ENCODE results near the gene CAB39L.

CAB39L gene

DNA sequence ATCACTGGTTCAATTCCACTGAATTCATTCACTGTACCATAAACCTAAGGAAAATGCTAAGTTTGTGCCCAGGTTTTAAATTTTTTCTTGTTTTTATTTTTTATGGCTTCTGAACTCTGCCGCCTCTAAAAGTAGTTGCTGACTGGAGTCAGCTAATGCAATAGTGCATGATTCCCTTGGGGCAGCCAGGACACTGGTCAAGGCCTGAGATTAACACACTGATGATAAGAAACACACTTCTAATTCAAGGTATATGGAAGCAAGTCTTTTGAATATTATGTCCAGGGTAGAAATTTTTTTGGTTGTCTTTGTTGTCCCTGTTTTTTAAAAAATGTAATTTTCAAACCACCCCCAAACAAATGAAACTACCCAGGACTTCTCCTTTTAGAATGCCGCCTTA is 123.9 kb downstream of the CAB39L start:
- H3K27ac ChIP-seq (ENCODE audit: insufficient read depth, low read length, poor library complexity, severe bottlenecking) = no peak overlapping the region

DNA sequence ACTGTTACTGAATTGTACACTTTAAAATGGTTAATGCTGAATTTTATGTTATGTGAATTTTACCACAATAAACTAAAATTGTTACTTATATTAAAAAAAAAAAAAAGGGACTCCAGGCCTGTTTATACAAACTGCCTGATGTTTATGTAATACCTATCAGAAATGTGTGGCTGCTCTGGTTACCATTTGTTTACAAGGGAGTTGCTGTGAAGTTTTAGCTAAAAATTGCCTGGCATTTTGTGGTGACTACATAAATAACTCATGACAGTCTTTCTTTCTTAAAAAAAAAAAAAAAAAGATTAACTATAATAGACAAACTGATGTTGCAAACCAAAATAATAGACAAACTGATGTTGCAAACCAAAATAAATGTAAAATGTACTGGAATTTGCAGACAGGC is 124.3 kb downstream of the CAB39L start:
- Histone ChIP-seq H3K36me3 (ENCODE audit: control insufficient read depth, insufficient read depth, low read length) (no peaks in the 10 kb centered on the region), H3K4me3 (ENCODE audit: insufficient read depth, low read depth, low read length, poor library complexity, severe bottlenecking) (no peak overlapping the region), H3K27ac (ENCODE audit: insufficient read depth, low read length, poor library complexity, severe bottlenecking) (no peak overlapping the region), H3K4me1 (ENCODE audit: control insufficient read depth, insufficient read depth, low read length, poor library complexity, severe bottlenecking) (no peaks in the 10 kb centered on the region), H3K27me3 (replicated peaks; ENCODE audit: control insufficient read depth, insufficient read depth, low read length, poor library complexity, severe bottlenecking) (no peaks in the 10 kb centered on the region), H3K9me3 (ENCODE audit: control insufficient read depth, low read length) (no peaks in the 10 kb centered on the region)
- DNase-seq = no peak

More for the DNA sequence above, 123.9 kb downstream of the CAB39L start:
- no peaks in the 10 kb centered on the region for H3K27me3 ChIP-seq (replicated peaks; ENCODE audit: control insufficient read depth, insufficient read depth, low read length, poor library complexity, severe bottlenecking)
- DNase-seq = no peak
- H3K4me1 ChIP-seq (ENCODE audit: control insufficient read depth, insufficient read depth, low read length, poor library complexity, severe bottlenecking) = no peaks in the 10 kb centered on the region
- H3K36me3 ChIP-seq (ENCODE audit: control insufficient read depth, insufficient read depth, low read length) = no peaks in the 10 kb centered on the region
- H3K9me3 ChIP-seq (ENCODE audit: control insufficient read depth, low read length) = no peaks in the 10 kb centered on the region
- no peak overlapping the region for H3K4me3 ChIP-seq (ENCODE audit: insufficient read depth, low read depth, low read length, poor library complexity, severe bottlenecking)

DNA sequence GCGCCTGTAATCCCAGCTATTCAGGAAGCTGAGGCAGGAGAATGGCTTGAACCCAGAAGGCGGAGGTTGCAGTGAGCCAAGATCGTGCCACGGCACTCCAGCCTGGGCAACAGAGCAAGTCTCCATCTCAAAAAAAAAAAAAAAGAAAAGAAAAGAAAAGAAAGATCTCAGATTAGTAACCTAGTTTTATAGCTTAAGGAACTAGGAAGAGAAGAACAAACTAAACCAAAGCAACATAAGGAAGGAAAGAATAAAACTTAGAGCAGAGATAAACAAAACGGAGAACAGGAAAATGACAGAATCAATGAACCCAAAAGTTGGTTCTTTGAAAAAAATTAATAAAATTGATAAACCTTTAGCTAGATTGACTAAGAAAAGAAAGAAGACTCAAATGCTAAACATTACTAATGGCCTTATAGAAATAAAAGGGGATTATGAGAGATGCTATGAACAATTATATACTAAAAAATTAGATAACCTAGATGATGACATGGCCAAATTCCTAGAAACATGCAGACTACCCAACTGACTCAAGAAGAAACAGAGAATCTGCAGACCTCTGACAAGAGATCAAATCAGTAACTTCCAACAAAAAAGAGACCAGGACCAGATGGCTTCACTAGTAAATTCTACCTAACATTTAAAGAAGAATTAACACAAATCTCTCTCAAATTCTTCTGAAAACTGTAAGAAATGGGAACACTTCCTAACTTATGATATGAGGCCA is 127.9 kb downstream of the CAB39L start:
- Histone ChIP-seq H3K36me3 (ENCODE audit: control insufficient read depth, insufficient read depth, low read length) (no peaks in the 10 kb centered on the region), H3K27me3 (replicated peaks; ENCODE audit: control insufficient read depth, insufficient read depth, low read length, poor library complexity, severe bottlenecking) (no peaks in the 10 kb centered on the region), H3K4me1 (ENCODE audit: control insufficient read depth, insufficient read depth, low read length, poor library complexity, severe bottlenecking) (no peaks in the 10 kb centered on the region), H3K4me3 (ENCODE audit: insufficient read depth, low read depth, low read length, poor library complexity, severe bottlenecking) (no peak overlapping the region), H3K27ac (ENCODE audit: insufficient read depth, low read length, poor library complexity, severe bottlenecking) (no peak overlapping the region), H3K9me3 (ENCODE audit: control insufficient read depth, low read length) (no peaks in the 10 kb centered on the region)
- no peak for DNase-seq

DNA sequence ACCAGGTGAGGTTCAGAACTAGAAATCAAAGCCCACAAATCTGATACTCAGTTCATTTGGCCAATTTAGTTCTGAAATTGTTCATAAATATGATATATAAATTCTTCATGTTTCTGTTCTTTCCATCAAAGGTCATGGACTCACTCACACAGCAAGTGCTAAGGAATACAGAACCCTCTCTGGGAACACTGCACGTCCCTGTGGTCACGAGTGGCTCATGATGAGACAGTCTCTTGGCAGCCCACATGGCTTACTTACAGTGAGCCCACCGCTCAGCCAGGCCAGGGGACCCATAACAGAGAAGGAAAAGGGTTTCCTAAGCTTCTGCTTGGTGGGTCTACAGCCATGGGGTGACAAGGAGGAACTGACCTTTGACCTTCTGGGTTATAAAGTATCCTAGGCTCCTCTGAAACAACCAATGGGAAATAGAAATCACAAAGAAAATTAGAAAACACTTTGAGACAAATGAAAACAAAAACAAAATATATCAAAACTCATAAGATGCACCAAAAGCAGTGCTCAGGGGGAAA is 128.8 kb downstream of the CAB39L start:
- DNase-seq = no peak
- no peak overlapping the region for H3K27ac ChIP-seq (ENCODE audit: insufficient read depth, low read length, poor library complexity, severe bottlenecking)
- H3K4me3 ChIP-seq (ENCODE audit: insufficient read depth, low read depth, low read length, poor library complexity, severe bottlenecking) = no peak overlapping the region
- no peaks in the 10 kb centered on the region for H3K4me1 ChIP-seq (ENCODE audit: control insufficient read depth, insufficient read depth, low read length, poor library complexity, severe bottlenecking)
- H3K36me3 ChIP-seq (ENCODE audit: control insufficient read depth, insufficient read depth, low read length) = no peaks in the 10 kb centered on the region
- H3K27me3 ChIP-seq (replicated peaks; ENCODE audit: control insufficient read depth, insufficient read depth, low read length, poor library complexity, severe bottlenecking) = no peaks in the 10 kb centered on the region
- H3K9me3 ChIP-seq (ENCODE audit: control insufficient read depth, low read length) = no peaks in the 10 kb centered on the region

DNA sequence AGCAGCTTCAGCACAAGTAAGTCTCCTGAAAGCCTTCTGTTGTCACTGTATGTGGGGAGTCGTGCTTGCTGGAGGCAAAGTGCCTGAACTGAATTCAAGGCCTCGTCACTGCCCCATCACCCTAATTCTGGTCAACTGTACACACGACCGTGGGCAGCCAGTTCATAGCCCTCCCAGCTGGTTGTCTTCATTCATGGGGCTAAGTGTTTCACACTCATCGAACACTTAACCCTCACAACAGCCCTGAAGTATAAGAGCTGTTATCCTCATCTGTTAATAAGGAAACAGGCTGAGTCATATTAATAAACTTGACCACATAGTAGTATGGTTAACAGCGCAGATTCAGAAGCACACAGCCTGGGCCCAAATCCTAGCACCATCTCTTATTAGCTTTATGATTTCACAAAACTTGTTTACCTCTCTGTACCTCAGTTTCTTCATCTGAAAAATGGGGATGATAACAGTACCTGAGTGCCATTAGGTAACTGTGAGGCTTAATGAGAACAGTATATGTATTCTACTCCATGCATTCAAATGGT is 129.5 kb downstream of the CAB39L start:
- Histone ChIP-seq H3K36me3 (ENCODE audit: control insufficient read depth, insufficient read depth, low read length) (no peaks in the 10 kb centered on the region), H3K27me3 (replicated peaks; ENCODE audit: control insufficient read depth, insufficient read depth, low read length, poor library complexity, severe bottlenecking) (no peaks in the 10 kb centered on the region), H3K9me3 (ENCODE audit: control insufficient read depth, low read length) (no peaks in the 10 kb centered on the region), H3K4me1 (ENCODE audit: control insufficient read depth, insufficient read depth, low read length, poor library complexity, severe bottlenecking) (no peaks in the 10 kb centered on the region), H3K4me3 (ENCODE audit: insufficient read depth, low read depth, low read length, poor library complexity, severe bottlenecking) (no peak overlapping the region), H3K27ac (ENCODE audit: insufficient read depth, low read length, poor library complexity, severe bottlenecking) (no peak overlapping the region)
- DNase-seq = no peak

DNA sequence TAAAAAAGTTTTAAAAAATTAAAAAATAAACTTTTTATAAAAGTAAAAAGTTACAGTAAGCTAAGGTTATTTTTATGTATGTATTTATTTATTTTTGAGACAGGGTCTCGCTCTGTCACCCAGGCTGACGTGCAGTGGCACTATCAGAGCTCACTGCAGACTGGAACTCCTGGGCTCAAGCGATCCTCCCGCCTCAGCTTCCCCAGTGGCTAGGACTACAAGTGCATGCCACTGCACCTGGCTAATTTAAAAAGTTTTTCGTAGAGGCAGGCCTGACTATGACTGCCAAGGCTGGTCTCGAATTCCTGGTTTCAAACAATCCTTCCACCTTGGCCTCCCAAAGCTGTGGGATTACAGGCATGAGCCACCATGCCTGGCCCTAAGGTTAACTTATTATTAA is 132.0 kb downstream of the CAB39L start:
- Histone ChIP-seq H3K9me3 (ENCODE audit: control insufficient read depth, low read length) (no peaks in the 10 kb centered on the region), H3K27ac (ENCODE audit: insufficient read depth, low read length, poor library complexity, severe bottlenecking) (no peak overlapping the region), H3K27me3 (replicated peaks; ENCODE audit: control insufficient read depth, insufficient read depth, low read length, poor library complexity, severe bottlenecking) (no peaks in the 10 kb centered on the region), H3K4me1 (ENCODE audit: control insufficient read depth, insufficient read depth, low read length, poor library complexity, severe bottlenecking) (no peaks in the 10 kb centered on the region), H3K4me3 (ENCODE audit: insufficient read depth, low read depth, low read length, poor library complexity, severe bottlenecking) (no peak overlapping the region), H3K36me3 (ENCODE audit: control insufficient read depth, insufficient read depth, low read length) (no peaks in the 10 kb centered on the region)
- DNase-seq = no peak

DNA sequence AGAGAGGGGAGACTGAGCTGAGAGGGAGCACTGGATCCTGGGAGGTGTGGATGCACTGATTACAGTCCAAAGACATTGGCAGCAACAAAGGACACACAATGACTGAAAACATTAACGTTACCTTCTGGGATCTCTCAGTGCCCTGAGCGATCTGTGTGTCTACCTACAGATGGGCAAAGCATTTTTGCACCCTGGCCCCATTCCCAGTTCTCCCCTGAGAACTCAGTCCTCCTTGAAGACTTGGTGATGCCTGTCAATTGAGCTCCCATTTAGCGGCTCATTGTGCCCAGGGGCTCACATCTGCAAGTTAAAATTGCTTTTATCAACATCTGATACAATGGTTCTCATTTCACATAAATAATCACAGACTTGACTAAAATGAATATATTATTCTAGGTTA is 133.6 kb downstream of the CAB39L start:
- no peaks in the 10 kb centered on the region for H3K27me3 ChIP-seq (replicated peaks; ENCODE audit: control insufficient read depth, insufficient read depth, low read length, poor library complexity, severe bottlenecking)
- no peak overlapping the region for H3K27ac ChIP-seq (ENCODE audit: insufficient read depth, low read length, poor library complexity, severe bottlenecking)

DNA sequence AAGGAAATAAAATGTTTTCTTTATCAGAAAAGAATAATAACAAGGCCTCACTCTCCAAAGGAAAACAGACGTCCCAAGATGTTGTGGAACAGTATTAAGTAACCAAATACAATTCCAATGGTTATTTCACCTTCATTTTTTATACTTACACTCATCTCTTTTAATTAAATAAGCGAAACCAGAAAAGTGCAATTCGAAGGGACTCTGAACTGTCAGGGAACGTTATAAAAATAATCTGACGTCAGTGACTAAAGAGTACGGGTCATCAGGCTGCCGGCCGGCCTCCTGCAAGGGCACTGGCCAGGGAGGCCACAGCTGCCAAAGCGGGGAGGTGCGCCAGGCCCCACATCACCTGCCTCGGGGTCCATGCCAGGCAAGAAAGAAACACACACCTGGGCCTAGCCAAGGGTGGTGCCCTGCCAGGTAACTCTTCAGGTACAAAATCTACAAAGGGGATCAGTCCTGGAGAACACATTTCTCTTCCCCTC is 134.9 kb downstream of the CAB39L start:
- Histone ChIP-seq H3K36me3 (ENCODE audit: control insufficient read depth, insufficient read depth, low read length) (no peaks in the 10 kb centered on the region), H3K27ac (ENCODE audit: insufficient read depth, low read length, poor library complexity, severe bottlenecking) (no peak overlapping the region)
- DNase-seq = no peak

More for the DNA sequence above, 133.6 kb downstream of the CAB39L start:
- no peaks in the 10 kb centered on the region for H3K36me3 ChIP-seq (ENCODE audit: control insufficient read depth, insufficient read depth, low read length)
- no peak overlapping the region for H3K4me3 ChIP-seq (ENCODE audit: insufficient read depth, low read depth, low read length, poor library complexity, severe bottlenecking)
- H3K9me3 ChIP-seq (ENCODE audit: control insufficient read depth, low read length) = no peaks in the 10 kb centered on the region
- no peak for DNase-seq
- H3K4me1 ChIP-seq (ENCODE audit: control insufficient read depth, insufficient read depth, low read length, poor library complexity, severe bottlenecking) = no peaks in the 10 kb centered on the region

DNA sequence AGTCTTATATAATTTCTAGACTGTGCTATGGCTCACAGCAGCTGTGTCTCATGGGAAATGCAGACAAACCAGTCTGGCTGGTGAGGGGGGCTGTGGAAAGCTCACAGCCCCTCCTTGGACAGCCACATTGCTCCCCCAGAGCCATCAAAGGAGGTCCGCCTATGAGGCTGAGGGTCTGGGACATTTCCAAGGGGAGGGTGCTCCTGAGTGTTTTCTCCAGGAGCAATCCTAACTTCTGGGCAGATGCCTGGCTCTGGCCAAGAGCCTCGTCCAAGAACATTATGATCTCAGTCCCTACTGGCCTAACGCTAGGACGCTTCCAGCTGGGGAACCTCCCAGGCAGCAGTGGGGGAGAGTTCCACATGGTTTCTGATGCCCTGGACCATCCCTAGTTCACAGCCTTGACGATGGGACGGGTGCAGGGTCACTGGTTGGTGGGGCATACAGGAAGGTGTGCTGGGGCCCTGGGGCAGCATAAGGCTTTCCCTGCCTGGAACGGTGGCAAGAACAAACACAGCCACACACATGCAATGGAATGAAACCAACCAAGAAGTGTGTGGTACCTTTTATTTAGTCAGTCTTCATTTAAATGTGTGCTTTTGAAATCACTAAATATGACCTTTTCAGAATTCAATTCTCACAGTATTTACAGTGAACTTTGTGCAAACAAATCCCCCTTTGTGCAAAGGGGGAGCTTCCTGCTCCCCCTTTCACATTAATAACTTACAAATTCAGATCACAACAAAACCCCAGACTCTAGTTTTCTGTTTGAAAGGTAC is 135.6 kb downstream of the CAB39L start:
- Histone ChIP-seq H3K36me3 (ENCODE audit: control insufficient read depth, insufficient read depth, low read length) (no peaks in the 10 kb centered on the region), H3K27ac (ENCODE audit: insufficient read depth, low read length, poor library complexity, severe bottlenecking) (no peak overlapping the region), H3K4me1 (ENCODE audit: control insufficient read depth, insufficient read depth, low read length, poor library complexity, severe bottlenecking) (no peaks in the 10 kb centered on the region), H3K9me3 (ENCODE audit: control insufficient read depth, low read length) (no peaks in the 10 kb centered on the region), H3K4me3 (ENCODE audit: insufficient read depth, low read depth, low read length, poor library complexity, severe bottlenecking) (no peak overlapping the region), H3K27me3 (replicated peaks; ENCODE audit: control insufficient read depth, insufficient read depth, low read length, poor library complexity, severe bottlenecking) (no peaks in the 10 kb centered on the region)
- DNase-seq = no peak

More for the DNA sequence above, 134.9 kb downstream of the CAB39L start:
- H3K4me3 ChIP-seq (ENCODE audit: insufficient read depth, low read depth, low read length, poor library complexity, severe bottlenecking) = no peak overlapping the region
- H3K27me3 ChIP-seq (replicated peaks; ENCODE audit: control insufficient read depth, insufficient read depth, low read length, poor library complexity, severe bottlenecking) = no peaks in the 10 kb centered on the region
- H3K4me1 ChIP-seq (ENCODE audit: control insufficient read depth, insufficient read depth, low read length, poor library complexity, severe bottlenecking) = no peaks in the 10 kb centered on the region
- H3K9me3 ChIP-seq (ENCODE audit: control insufficient read depth, low read length) = no peaks in the 10 kb centered on the region

DNA sequence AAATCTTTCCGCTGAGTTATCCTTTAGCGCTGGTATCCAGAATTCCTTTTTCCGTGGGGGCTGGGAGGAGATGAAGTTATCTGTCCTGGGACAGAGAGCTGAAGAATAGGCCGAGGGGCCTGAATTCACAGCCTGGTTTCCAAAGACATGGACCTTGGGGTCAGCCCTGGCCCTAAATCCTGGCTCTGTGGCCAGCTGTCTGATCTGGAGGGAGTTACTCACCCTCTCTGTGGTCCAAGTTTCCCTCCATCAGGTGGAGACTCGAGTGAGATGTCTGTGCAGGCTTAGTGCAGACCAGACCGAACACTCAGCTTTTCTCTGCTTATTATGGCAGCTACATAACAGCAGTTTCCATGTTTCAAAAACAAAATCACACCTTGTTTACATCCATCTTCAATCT is 136.5 kb downstream of the CAB39L start:
- no peak for DNase-seq
- Histone ChIP-seq H3K36me3 (ENCODE audit: control insufficient read depth, insufficient read depth, low read length) (no peaks in the 10 kb centered on the region), H3K27me3 (replicated peaks; ENCODE audit: control insufficient read depth, insufficient read depth, low read length, poor library complexity, severe bottlenecking) (no peaks in the 10 kb centered on the region), H3K27ac (ENCODE audit: insufficient read depth, low read length, poor library complexity, severe bottlenecking) (no peak overlapping the region), H3K9me3 (ENCODE audit: control insufficient read depth, low read length) (no peaks in the 10 kb centered on the region), H3K4me3 (ENCODE audit: insufficient read depth, low read depth, low read length, poor library complexity, severe bottlenecking) (no peak overlapping the region), H3K4me1 (ENCODE audit: control insufficient read depth, insufficient read depth, low read length, poor library complexity, severe bottlenecking) (no peaks in the 10 kb centered on the region)

All from effector memory CD4-positive, alpha-beta T cell (primary cell).